NT2/D1 (cell line): ENCODE results near the gene FNDC3B.

Source experiments
- SUZ12 ChIP-seq: IDR thresholded peaks from 2 replicates; pipeline ENCODE4 v1.6.1; 2011; ENCODE audit not compliant: insufficient read length, insufficient read depth; ENCODE audit errors: extremely low read depth
- YY1 ChIP-seq: IDR thresholded peaks from 2 replicates; pipeline ENCODE4 v1.6.1; 2011; ENCODE audit not compliant: insufficient read length, insufficient read depth
- ZNF274 ChIP-seq: IDR thresholded peaks from 2 replicates; pipeline ENCODE4 v1.6.1; 2011; ENCODE audit warnings: mild to moderate bottlenecking, low read depth, low read length

- TF ChIP-seq ZNF274 (no peak), YY1 (no peak), SUZ12 (no peak)
Observed at GRCh38 chr3:172182797-172183196, 143.4 kb downstream of the FNDC3B start.
